ENCODE data around the gene PRDM2.

PRDM2 gene

GRCh38 chr1:13820055-13820454, 120.1 kb downstream of the PRDM2 start:
- DNase-seq, result no peak

GRCh38 chr1:13820456-13820855, 120.5 kb downstream of the PRDM2 start:
- no peak for DNase-seq

GRCh38 chr1:13823126-13823880, 123.3 kb downstream of the PRDM2 start:
- DNase-seq, result no peak

- no peak for DNase-seq
Measured at GRCh38 chr1:13823936-13824335, 123.9 kb downstream of the PRDM2 start.

GRCh38 chr1:13824626-13825025, 124.6 kb downstream of the PRDM2 start:
- no peak for DNase-seq

- no peak for DNase-seq
Measured at GRCh38 chr1:13825033-13825432, 125.0 kb downstream of the PRDM2 start.

- peak; percentile 28 to 47 (median 35) for DNase-seq
Measured at GRCh38 chr1:13826009-13826408, 126.0 kb downstream of the PRDM2 start.

- peak in 1 of 3 donors; percentile 8 for DNase-seq
Measured at GRCh38 chr1:13826591-13826990, 126.6 kb downstream of the PRDM2 start.

- DNase-seq, result peak in 1 of 3 donors; percentile 10
Measured at GRCh38 chr1:13828454-13829151, 128.6 kb downstream of the PRDM2 start.

GRCh38 chr1:13829152-13829769, 129.3 kb downstream of the PRDM2 start:
- no peak for DNase-seq

- no peak for DNase-seq
Measured at GRCh38 chr1:13830170-13830569, 130.2 kb downstream of the PRDM2 start.

- DNase-seq, result no peak
Measured at GRCh38 chr1:13830616-13831280, 130.8 kb downstream of the PRDM2 start.

GRCh38 chr1:13832100-13832499, 132.1 kb downstream of the PRDM2 start:
- no peak for DNase-seq

- DNase-seq, result no peak
Measured at GRCh38 chr1:13832536-13832935, 132.5 kb downstream of the PRDM2 start.

GRCh38 chr1:13836136-13836535, 136.1 kb downstream of the PRDM2 start:
- DNase-seq, result no peak

- DNase-seq, result no peak
Measured at GRCh38 chr1:13836631-13837030, 136.6 kb downstream of the PRDM2 start.

- no peak for DNase-seq
Measured at GRCh38 chr1:13838236-13838635, 138.2 kb downstream of the PRDM2 start.

- no peak for DNase-seq
Measured at GRCh38 chr1:13842497-13842896, 142.5 kb downstream of the PRDM2 start.

- no peak for DNase-seq
Measured at GRCh38 chr1:13851726-13852125, 151.7 kb downstream of the PRDM2 start.

- DNase-seq, result no peak
Measured at GRCh38 chr1:13855554-13855953, 155.6 kb downstream of the PRDM2 start.

- no peak for DNase-seq
Measured at GRCh38 chr1:13860031-13860430, 160.0 kb downstream of the PRDM2 start.

- DNase-seq, result no peak
Measured at GRCh38 chr1:13864760-13865159, 164.8 kb downstream of the PRDM2 start.

GRCh38 chr1:13865851-13866250, 165.9 kb downstream of the PRDM2 start:
- no peak for DNase-seq

All from suppressor macrophage treated with lipopolysaccharide for 1 hour (primary cell).